ENCODE results near the gene LRATD1.

- no peak for TF ChIP-seq CTCF (IDR thresholded peaks at IDR 0.05)
- no peak for TF ChIP-seq POLR2A (IDR thresholded peaks at IDR 0.05)
These were observed 23.6 kb downstream of the LRATD1 start for GRCh38 chr2:14656146-14656545.
